Endothelial cell (in vitro differentiated cells): ENCODE data around the gene MSMO1. TPM values are rescaled to one million over a fixed set of nuclear protein-coding genes. Genes with fewer than 3 reads are reported as not detected.

Source experiments
- DNase-seq: peaks from one replicate; pipeline ENCODE4 v3.0.0; 2021; ENCODE audit warnings: low spot score
- H3K27ac Mint-ChIP-seq: one replicate; pipeline ENCODE4 v1.8.0; 2021; ENCODE audit warnings: mixed read lengths, inconsistent platforms; ENCODE audit not compliant: unreplicated experiment
- H3K27me3 Mint-ChIP-seq: one replicate; pipeline ENCODE4 v1.8.0; 2021; ENCODE audit warnings: mild to moderate bottlenecking, moderate library complexity, mixed read lengths, inconsistent platforms; ENCODE audit not compliant: unreplicated experiment
- H3K36me3 Mint-ChIP-seq: one replicate; pipeline ENCODE4 v1.8.0; 2021; ENCODE audit warnings: mild to moderate bottlenecking, low read depth, mixed read lengths, inconsistent platforms; ENCODE audit not compliant: unreplicated experiment
- H3K4me1 Mint-ChIP-seq: one replicate; pipeline ENCODE4 v1.8.0; 2021; ENCODE audit warnings: mild to moderate bottlenecking, mixed read lengths, inconsistent platforms; ENCODE audit not compliant: unreplicated experiment
- H3K4me3 Mint-ChIP-seq: one replicate; pipeline ENCODE4 v1.8.0; 2021; ENCODE audit warnings: mild to moderate bottlenecking, mixed read lengths, inconsistent platforms; ENCODE audit not compliant: unreplicated experiment
- H3K9me3 Mint-ChIP-seq: one replicate; pipeline ENCODE4 v1.8.0; 2021; ENCODE audit warnings: mixed read lengths, inconsistent platforms; ENCODE audit not compliant: unreplicated experiment
- CTCF ChIP-seq: fragments of 200-600 bp; sonication (generic); IDR thresholded peaks from one replicate; pipeline ENCODE4 v1.5.0; 2021; ENCODE audit warnings: antibody characterized with exemption; ENCODE audit not compliant: unreplicated experiment
- total RNA-seq: library from RNA; stranded (reverse); fragmentation: NEBNext Ultra II Directional; extraction: Animal tissue kit (Norgen Biotek cat#: 25700); gene quantifications from one replicate; pipeline ENCODE4 v1.2.1, GENCODE V29; 2021; ENCODE audit not compliant: unreplicated experiment

MSMO1 gene
- total RNA-seq, 1 donor from 2014 or later, result 118 TPM

GRCh38 chr4:165309456-165309855 lies 18.0 kb upstream of the MSMO1 start:
- Mint-ChIP-seq H3K27me3 (no peaks in the 10 kb centered on the region), H3K4me1 (no peaks in the 10 kb centered on the region), H3K27ac (no peak overlapping the region), H3K36me3 (no peaks in the 10 kb centered on the region), H3K9me3 (no peaks in the 10 kb centered on the region), H3K4me3 (no peak overlapping the region)
- DNase-seq, result no peak
- TF ChIP-seq CTCF, result no peak

DNA sequence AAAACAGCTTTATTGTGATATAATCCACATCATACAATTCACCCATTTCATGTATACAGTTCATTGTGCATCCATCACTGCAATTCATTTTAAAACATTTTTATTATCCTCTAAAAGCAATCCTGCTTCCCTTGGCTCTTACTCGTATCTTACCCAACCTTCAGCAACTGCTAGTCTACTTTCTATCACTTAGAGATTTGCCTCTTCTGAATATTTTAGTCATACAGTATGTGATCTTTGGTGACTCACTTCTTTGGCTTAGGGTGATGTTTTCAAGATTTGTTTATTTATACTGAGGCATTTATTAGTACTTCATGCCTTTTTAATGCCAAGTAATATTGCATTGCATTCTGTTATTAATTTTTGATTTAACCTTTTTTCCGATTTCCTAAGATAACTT lies 15.0 kb upstream of the MSMO1 start:
- H3K4me1 Mint-ChIP-seq, result no peaks in the 10 kb centered on the region
- no peaks in the 10 kb centered on the region for H3K36me3 Mint-ChIP-seq
- no peaks in the 10 kb centered on the region for H3K9me3 Mint-ChIP-seq
- no peak overlapping the region for H3K27ac Mint-ChIP-seq
- DNase-seq, result no peak
- no peaks in the 10 kb centered on the region for H3K27me3 Mint-ChIP-seq
- no peak overlapping the region for H3K4me3 Mint-ChIP-seq
- no peak for TF ChIP-seq CTCF

- Mint-ChIP-seq H3K4me3 (no peak overlapping the region), H3K27ac (no peak overlapping the region), H3K9me3 (no peaks in the 10 kb centered on the region), H3K4me1 (no peaks in the 10 kb centered on the region), H3K27me3 (peaks cover 3% of the 10 kb centered on the region), H3K36me3 (no peaks in the 10 kb centered on the region)
- no peak for DNase-seq
- no peak for TF ChIP-seq CTCF
Observed at GRCh38 chr4:165319030-165319429, 8.4 kb upstream of the MSMO1 start.

DNA sequence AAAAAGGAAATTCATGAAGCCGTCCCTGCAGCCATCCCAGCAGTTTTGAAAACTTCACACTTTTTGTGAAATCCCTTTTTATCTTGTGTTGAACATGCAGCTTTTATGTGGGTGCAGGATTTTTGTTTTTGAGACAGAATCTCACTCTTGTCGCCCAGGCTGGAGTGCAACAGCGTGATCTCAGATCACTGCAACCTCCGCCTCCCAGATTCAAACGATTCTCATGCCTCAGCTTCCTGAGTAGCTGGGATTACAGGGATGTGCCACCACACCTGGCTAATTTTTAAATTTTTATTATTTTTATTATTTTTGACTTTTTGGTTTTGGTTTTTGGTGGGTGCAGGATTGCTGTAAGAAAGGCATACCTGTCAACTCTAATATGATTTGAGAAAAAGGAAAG lies 8.0 kb upstream of the MSMO1 start:
- Mint-ChIP-seq H3K27ac (no peak overlapping the region), H3K4me1 (no peaks in the 10 kb centered on the region), H3K27me3 (peaks cover 3% of the 10 kb centered on the region), H3K4me3 (no peak overlapping the region), H3K36me3 (no peaks in the 10 kb centered on the region), H3K9me3 (no peaks in the 10 kb centered on the region)
- TF ChIP-seq CTCF, result no peak
- no peak for DNase-seq

DNA sequence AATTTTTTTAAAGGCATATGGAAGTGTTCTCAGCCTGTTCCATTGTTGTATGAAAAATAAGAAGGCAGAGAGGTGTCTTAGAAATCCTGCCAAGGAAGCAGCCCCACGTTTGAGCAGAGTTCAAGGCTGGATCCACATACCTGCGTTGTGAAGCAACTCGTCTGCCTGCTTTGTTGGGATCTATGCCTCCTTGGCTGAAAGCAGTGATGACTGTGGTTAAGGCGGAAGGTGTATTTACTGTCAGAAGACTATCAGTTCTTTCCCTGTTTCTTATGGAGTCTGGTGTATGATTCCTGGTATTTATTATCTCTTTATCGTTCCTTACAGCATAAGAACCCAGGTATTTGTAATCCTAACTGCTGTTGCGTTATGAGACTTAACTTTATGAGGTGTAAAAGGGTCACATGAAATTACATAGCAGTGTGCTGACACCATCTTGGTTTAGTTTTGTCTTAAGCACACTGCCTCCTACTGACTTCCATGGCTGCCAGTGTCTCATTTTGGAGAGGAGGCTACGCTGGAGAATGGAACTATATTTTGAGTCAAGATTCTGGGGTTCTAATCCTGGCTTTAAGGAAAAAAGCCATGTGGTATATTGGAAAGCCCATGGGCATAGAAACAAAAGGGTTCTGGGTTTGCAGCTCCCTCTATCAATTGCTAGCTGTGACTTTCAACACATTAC lies 3.1 kb upstream of the MSMO1 start:
- Mint-ChIP-seq H3K36me3 (peaks cover 6% of the 10 kb centered on the region), H3K27me3 (peaks cover 3% of the 10 kb centered on the region), H3K27ac (no peak overlapping the region), H3K4me1 (peaks cover 8% of the 10 kb centered on the region), H3K4me3 (no peak overlapping the region), H3K9me3 (no peaks in the 10 kb centered on the region)
- TF ChIP-seq CTCF, result no peak
- DNase-seq, result no peak
